Measurements from ENCODE around the gene ATP2C2.
"Not testable (repeated sequence)": the region's sequence is repeated elsewhere in the genome, so short reads cannot be mapped to it uniquely, and the experiment has no call there.

Gene ATP2C2

DNA sequence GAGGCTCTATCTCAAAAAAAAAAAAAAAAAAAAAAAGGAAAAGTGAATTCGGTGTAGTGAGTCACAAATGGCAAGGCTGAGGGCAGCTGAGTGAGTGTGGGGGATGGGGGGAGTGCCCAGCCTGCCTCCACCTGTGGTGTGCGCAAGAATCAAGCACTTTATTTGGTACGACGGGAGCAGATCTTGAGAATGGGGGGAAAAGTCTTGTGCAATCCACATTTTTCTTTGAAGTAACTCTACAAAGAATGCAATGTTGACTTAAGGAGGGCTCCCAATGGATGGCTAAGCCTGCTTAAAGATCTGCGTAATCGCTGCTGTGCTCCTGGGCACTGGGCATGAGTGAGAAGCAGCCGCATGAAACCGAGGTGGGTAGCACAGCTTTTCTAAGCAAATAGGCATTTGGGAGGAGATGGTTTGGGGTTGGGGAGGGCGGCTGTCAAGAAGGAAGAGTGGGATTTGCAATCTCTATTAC, 28.2 kb downstream of the ATP2C2 start:
- DNase-seq (ENCODE audit: low spot score), result no peak

DNA sequence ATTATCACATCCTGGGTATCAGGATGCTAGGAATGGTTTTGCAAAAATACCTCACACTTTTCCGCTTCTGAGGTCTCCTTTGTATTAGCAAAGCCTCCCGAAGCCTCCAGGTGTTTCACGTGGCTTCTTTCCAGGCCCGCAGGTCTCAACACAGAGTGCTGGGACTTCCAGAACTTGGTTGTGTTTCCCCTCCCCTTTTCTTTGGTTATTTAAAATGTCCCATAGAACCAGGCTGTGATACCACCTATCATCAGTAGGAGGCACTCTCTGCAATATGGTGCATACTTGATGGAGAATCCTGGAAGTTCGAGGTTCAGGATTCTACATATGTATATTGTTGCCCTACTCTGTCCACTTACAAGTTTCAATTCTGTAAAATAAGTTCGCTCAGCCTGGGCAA, 28.8 kb downstream of the ATP2C2 start:
- no peak for DNase-seq (ENCODE audit: low spot score)

DNA sequence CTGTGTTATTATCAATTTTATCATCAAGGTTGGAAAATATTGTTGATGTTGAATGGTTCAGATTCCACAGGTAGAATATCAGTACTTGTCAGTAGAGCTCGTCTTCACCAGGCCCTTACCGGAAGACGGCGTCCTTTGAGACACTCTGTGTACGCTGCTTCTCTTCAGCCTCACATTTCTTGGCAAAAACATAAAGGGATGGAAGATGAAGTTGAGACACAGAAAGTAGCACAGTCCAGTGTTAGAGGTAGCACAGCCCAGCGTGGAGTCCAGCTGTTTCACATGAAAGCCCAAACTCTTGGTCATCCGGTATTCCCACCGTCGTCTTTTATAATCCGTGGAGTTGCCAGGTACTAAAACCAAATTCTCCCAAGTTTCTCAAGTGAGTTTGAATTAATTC, 30.4 kb downstream of the ATP2C2 start:
- DNase-seq (ENCODE audit: low spot score), result peak; percentile 14

DNA sequence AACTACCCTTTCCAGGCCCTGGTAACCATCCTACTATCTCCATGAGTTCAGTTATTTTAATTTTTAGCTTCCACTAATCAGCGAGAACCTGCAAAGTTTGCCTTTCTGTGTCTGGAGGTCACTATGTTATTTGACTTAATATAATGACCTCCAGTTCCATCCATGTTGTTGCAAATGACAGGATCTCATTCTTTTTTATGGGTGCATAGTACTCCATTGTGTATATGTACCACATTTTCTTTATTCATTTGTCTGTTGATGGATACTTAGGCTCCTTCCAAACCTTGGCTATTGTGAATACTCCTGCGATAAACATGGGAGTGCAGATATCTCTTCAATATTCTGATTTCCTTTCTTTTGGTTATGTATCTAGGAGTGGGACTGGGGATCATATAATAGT, 31.6 kb downstream of the ATP2C2 start:
- DNase-seq (ENCODE audit: low spot score), result not testable (repeated sequence)

DNA sequence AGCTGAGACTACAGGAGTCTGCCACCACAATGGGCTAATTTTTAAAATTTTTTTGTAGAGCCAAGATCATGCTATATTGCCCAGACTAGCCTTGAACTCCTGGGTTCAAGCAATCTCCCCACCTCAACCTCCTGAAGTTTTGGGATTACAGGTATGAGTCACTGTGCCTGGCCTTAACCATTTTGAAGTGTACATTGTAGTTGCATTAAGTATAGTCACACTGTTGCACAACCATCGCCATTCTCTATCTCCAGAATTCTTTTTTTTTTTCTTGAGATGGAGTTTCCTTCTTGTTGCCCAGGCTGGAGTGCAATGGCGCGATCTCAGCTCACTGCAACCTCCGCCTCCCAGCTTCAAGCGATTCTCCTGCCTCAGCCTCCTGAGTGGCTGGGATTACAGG, 35.1 kb downstream of the ATP2C2 start:
- DNase-seq (ENCODE audit: low spot score), result not testable (repeated sequence)

DNA sequence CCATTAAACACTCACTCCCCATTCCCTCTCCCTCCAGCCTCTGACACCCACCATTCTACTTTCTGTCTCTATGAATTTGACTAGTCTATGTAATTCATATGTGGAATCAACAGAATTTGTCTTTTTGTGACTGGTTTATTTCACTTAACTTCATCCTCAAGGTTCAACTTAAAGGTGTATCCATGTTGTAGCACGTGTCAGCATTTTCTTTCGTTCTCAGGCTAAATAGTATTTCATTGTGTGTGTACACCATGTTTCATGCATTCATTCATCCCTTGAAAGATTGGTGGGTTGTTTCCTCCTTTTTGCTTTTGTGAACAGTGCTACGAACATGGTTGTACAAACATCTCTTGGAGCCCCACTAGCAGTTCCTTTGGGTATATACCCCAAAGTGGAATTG, 36.0 kb downstream of the ATP2C2 start:
- no peak for DNase-seq (ENCODE audit: low spot score)

DNA sequence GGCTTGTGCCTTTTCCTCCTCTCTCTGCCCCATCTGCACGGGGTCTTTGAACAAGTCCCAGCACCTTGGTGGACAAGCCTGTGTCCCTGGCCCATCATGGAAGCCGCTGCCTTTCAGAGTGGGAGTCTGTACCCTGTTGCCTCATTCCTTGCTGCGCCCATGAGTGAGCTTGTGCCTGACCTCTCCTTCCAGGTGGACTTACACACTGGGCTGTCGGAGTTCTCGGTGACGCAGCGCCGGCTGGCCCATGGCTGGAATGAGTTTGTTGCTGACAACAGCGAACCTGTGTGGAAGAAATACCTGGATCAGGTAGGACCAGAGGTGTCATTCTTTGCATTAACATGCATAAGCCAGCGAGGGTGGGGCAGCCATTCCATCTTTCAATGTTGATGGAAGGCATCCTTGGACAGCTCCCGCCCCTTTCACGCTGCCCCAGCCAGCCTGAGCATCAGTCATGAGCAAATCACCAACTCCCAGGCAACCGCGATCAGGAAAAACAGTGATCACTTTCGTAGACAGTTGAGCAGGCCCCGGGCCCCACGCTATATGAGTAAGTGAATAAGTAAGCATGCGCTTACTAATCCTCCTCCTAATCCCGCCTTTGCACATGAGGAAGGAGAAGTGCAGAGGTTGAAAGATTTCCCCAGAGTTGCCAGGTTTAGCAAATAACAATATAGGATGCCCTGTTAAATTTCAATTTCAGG, 36.8 kb downstream of the ATP2C2 start:
- DNase-seq (ENCODE audit: low spot score), result no peak

DNA sequence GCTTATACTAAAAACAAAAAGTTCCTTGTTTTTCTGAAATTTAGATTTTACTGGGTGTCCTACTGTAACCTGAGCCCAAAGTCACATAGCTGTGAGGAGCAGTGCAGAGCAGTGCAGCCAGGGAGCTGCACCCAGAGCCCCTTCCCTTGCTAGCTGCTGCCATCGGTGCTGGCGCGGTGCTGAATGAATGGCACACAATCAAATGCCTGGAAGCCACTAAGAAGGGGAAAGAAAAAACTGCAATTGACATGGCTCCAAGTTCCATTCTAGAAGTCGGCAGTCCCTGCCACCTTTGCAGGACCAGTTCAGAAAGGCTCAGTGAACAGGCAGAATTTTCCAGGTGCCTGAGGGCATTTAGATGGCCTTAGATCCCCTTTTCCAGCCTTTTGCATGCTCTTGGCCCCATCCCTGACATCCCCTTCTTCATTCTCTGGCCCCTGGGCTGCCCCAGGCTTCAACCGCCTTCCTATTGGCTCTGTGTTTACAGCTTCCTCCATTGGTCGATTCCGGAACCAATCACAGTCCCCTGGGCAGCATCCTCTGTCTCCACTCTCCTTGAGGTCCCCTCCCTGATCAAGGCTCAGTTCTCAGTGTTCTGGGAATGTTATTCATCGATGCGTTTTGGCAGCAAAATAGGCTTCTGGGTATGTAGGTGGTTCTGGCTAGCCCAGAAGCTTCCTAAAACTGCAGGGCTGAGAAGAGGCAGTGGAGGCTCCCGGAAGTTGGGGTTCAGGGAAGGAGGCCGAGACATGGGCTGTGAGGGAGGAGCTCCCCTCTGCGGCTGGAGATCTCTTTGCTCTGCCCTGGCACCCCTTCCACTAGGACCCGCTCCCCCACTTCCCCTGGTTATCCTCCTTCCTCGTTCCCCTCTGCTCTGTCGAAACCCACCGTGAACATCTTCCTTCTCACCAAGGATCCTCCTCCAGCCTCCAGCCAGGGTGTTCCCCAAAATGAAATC, 37.9 kb downstream of the ATP2C2 start:
- peak; percentile 94 for DNase-seq (ENCODE audit: low spot score)

DNA sequence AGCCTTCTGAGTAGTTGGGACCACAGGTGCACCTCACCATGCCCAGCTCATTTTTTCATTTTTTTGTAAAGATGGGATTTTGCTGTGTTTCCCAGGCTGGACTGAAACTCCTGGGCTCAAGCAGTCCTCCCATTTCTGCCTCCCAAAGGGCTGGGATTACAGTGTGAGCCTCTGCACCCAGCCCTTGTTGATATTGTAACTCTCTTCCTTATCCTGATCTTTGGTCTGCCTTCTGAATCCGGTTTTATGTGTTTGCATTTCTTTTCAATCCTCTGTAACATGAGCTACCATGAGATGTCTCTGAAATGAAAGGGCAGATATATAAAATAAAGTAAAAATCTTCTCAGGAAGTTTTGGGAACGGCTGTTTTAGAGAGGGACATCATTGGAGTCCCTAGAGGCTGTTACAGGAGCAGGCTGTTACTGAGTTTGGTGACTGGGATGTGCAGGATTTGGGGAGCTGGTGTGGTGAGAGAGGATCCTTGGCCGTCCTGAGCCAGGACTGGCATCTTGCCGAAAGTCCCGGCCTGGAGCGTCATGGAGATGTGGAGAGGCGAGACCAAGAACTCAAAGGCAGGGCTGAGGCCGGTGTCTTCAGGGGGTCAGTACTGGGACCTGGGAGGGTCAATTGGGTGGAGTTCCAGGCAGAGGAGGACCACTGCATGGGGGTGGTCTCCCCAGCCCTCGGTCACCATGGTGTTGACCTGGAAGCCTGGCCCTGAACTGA, 39.4 kb downstream of the ATP2C2 start:
- no peak for DNase-seq (ENCODE audit: low spot score)

DNA sequence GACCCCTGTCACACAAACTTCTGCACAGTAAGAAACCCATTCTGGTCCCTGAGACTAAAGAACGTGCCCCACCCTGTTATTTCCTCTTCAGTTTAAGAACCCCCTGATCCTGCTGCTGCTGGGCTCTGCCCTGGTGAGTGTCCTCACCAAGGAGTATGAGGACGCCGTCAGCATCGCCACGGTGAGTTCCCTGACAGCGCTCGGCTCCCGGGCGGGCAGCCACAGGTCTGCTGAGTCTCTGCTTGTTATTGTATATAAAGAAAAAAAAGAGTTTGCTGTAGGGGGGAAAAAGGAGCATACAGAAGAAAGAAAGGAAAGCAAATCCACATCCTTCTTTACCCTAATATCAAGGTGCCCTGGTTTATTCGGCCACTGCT, 40.0 kb downstream of the ATP2C2 start:
- DNase-seq (ENCODE audit: low spot score), result no peak

DNA sequence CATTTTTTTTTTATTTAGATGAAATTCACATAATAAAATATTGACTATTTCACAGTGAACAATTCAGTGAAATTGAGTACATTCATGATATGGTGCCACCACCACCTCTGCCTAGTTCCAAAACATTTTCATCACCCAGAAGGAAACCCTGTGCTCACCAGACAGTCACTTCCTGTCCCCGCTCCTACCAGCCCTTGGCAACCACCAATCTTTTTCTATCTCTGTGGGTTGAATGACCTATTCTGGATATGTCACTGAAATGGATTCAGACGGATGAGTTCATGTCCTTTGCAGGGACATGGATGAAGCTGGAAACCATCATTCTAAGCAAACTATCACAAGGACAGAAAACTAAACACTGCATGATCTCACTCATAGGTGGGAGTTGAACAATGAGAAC, 40.5 kb downstream of the ATP2C2 start:
- DNase-seq (ENCODE audit: low spot score), result no peak

DNA sequence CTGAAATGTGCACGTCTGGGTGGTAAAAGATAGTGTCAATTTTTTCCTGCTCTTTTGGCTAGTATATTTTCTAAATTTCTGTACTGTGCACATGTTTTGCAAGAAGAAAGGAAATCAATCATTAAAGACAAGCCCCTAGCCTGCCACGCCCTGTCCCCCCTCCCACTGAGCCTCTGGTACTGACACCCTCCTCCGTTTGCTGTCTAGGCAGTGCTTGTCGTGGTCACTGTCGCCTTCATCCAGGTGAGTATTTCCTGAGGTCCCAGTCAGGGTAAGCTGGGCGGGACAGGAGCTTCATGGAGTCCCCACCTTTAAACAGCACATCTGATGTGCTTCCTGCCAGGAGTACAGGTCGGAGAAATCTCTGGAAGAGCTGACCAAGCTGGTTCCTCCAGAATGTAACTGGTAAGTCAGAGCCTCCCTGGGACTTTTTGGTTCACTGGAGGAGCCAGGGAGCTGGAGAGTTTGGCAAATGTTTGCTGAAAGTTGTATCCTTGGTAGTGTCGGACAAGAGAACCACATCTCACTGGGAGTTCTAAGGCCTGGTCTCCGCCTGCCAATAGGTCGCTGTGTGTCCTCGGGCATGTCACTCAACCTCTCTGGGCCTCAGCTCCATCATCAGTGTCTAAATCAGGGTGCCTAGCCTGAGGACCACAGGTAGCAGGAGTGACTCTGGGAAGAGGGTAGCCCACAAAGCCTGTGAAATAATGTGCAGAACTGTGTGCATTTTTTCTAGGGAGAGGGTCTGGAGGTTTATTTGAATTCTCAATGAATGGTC, 42.2 kb downstream of the ATP2C2 start:
- no peak for DNase-seq (ENCODE audit: low spot score)

DNA sequence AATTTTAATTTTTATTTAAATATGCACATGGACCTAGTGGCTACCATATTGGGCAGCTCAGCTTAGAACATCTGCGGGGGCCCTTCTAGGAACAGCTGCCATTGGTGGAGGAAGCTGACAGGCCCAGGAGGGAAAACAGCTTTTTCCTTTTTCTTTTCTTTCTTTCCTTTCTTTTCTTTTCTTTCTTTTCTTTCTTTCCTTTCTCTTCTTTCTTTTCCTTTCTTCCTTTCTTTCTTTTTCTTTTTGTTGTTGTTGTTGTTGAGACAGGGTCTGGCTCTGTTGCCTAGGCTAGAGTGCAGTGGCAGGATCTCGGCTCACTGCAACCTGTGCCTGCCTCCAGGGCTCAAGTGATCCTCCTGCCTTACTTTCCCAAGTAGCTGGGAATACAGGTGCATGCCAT, 43.4 kb downstream of the ATP2C2 start:
- DNase-seq (ENCODE audit: low spot score), result no peak

DNA sequence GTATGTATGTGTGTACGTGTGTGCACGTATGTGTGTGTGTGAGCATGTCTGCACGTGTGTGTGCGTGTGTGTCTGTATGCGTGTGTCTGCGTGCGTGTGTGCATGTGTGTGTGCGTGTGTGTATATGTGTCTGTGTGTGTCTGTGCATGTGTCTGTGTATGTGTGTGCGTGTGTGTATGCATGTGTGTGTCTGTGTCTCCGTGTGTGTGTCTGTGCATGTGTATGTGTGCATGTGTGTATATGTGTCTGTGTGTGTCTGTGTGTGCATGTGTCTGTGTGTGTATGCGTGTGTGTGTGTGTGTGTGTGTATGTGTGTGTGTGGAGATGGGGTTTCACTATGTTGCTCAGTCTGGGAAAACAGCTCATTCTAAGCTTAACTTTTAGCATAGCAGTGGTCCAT, 43.9 kb downstream of the ATP2C2 start:
- no peak for DNase-seq (ENCODE audit: low spot score)

DNA sequence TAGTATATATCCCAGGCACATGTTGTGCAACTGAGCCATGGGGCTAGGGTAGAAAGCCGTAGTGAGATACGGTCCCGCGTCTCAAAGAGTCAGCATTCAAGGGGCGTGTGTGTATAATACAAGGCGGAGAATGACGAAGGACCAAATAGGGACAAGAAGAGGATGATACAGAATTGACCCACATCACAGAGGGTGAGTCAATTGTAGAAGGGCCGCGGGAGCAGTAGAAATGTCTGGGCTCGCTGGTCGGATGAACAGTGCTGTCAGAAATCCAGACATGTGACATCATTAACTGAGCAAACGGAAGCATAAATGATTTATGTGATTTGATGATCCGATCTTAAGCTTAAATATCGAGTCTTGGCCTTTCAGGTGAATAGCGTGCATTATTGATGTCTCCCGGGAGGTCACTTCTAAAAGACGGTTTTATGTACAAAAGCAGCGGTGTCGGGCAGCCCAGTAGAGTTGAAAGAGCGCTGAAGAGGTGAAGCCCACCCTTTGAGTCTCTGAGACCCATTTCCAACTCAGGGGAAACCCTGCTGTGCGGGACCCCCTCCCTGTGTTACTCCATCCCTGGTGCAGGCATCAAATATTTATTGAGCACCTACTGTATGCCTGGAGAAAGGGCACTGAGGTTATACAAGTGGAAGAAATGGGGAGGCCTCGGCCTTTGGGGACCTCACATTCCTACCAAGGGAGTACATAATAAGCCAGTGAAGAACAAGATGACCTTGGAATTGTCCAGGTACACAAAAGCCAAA, 45.1 kb downstream of the ATP2C2 start:
- DNase-seq (ENCODE audit: low spot score), result no peak

DNA sequence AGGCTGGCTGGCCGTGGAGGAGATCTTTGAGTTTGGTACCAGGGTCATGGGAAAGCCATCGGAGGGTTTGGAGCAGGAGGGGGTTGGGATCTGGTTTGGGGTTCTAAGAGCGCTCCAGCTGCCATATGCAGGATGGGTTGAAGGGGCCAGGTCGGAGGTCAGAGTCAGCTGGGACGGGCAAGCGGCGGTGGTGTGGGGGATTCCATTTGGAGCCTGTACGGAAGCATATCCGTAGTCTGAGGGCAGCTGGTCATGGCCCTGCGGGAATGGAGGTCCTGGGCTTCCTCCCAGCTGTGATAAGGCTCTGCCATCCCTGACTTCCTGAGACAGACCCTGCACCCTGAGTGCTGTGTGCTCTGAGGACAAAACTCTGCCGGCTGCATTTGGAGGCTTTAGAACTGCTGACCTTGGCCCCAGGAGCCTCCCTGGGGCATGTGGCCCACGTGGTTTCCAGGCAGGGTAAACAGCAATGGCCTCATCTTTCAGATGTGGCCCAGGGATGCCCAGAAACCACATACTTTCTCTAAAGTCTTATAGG, 46.5 kb downstream of the ATP2C2 start:
- DNase-seq (ENCODE audit: low spot score), result no peak

DNA sequence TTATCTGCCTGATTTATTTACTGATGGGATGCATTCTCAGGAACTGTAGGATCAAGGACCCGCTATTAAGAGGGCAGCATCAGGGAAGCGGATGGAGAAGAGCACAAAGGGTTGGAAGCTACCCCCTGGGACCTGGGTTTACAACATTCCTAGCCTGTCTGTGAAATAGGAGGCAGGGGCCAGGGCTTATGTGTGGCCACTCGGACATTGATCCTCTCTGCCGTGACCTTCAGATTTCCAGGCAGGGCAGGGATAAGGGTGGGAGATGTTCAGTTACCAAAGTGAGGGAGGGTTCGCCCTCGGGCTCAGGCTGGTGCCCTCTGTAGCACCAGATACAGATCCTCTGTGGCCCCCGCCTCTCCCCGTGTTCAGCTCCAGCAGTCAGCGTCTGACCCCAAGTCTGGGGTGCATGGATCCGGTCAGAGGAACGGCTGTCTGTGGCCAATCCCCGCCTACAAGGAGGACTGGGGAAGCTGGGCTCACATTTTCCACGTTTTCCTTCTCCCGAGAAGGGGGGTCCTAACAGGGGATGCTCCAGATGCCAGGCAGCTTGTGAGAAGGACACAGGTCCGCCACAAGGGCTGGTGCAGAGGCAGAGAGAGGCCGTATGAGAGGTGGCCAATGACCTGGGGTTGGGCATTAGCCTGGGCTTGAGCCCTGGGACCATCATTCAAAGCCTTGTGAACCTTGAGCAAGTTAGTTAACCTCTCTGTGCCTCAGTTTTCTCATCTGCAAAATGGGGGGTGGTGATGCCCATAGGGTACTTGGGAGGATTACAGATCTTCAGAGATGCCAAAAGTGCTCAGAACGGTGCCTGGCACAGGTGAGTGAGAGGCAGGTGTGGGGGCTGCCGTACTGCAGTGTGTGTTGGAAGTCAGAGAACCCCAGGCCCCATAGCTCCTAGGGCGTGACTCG, 48.3 kb downstream of the ATP2C2 start:
- DNase-seq (ENCODE audit: low spot score), result no peak

DNA sequence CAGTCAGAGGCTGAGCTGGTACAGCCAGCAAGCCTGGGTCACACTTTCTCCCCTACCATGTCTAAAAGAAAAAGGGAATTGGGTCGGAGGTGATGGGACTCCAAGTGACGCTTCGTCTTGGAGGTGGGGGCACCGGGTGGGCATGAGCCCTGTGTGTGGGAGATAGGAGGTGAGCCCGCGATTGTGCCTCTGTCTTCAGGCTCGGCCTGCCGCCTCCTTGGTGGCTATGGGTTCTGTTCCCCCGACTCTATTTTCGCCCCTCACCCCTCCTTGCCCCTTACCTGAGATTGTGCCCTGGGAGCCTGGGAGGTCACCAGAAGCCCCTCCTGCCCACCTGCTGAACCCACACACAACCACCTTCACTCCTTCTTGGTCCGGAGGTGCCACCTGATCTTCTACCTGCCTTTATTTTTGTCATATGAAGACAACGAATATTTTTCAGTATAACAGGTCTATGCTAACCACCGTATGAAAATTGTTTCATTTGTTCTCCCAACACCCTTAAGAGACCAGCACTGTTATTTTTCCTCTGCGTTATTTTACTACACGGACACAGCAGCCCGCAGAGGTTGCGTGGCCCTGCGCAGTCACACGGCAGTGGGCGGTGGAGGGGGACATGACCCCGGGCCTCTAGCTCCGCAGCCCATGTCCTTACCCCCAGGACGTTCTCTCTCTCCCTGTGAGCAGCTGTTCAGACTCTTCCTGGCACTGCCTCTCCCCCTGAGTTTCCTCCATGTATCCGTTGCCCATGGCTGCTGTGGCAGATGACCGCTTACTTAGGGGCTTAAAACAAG, 49.9 kb downstream of the ATP2C2 start:
- no peak for DNase-seq (ENCODE audit: low spot score)

DNA sequence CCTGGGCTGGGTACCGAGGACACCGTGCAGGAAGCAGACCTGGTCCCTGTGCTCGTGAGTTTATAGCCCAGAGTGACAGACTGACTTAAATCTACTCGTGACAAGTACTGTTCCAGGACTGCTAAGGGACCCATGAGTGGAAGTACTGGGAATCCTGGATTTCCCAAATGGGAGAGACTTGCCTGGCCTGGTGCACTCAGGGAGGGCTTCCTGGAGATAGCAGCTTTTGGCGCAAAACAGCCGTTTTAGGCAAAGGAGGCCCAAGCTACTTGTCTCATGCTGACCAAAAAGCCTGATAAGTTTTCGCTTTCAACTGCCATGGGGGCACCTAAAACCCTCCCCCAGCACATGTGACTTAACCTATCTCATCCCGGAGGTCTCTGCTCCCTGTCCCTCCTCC, 51.4 kb downstream of the ATP2C2 start:
- DNase-seq (ENCODE audit: low spot score), result no peak
